SK-N-SH (cell line): ENCODE results near the gene MAGEA1. TPM values are rescaled to one million over a fixed set of nuclear protein-coding genes. Genes with fewer than 3 reads are reported as not detected.
"Not testable (repeated sequence)": the region's sequence is repeated elsewhere in the genome, so short reads cannot be mapped to it uniquely, and the experiment has no call there.

ENCODE experiments used
- CTCF ChIA-PET: fragments of 300-600, 350-600 bp; formaldehyde crosslinking; extraction: SDS; loops from one replicate; lab custom pipeline; 2021; lab: Yijun Ruan, JAX
- POLR2A ChIA-PET: fragments of 350-600 bp; sonication (Branson Sonifier 250); formaldehyde crosslinking; extraction: SDS; loops from one replicate; lab custom pipeline; 2020; ENCODE audit warnings: antibody characterized with exemption, inconsistent platforms; lab: Yijun Ruan, JAX
- DNase-seq: peaks from one replicate; pipeline ENCODE4 v3.0.0; 2012
- H2AFZ ChIP-seq: fragments of 200-600 bp; sonication (generic); 2 replicates; pipeline ENCODE4 v1.8.1; 2016; ENCODE audit warnings: antibody characterized with exemption, mild to moderate bottlenecking, low read depth
- H3F3A ChIP-seq: fragments of 200-600 bp; sonication (generic); replicated peaks from 2 replicates; pipeline ENCODE3; 2016; ENCODE audit warnings: antibody characterized with exemption, mild to moderate bottlenecking; ENCODE audit not compliant: insufficient read depth
- H3K27ac ChIP-seq, 2 experiments: fragments of 200-500 bp in 1 of 2; fragments of 200-600 bp in 1 of 2; sonication (Bioruptor generic) in 1 of 2; sonication (generic), shearing (Covaris generic) in 1 of 2; 2 replicates each; pipeline versions ENCODE4 v1.5.1 to v1.6.1; 2014 to 2016; ENCODE audit warnings: low read depth in 2 of 2, inconsistent platforms in 1 of 2, low read length in 1 of 2, mild to moderate bottlenecking in 1 of 2, mixed read lengths in 1 of 2
- H3K27me3 ChIP-seq: fragments of 200-600 bp; sonication (generic), shearing (Covaris generic); 2 replicates; pipeline ENCODE4 v1.6.1; 2016; ENCODE audit warnings: mixed run types; ENCODE audit not compliant: insufficient read depth
- H3K36me3 ChIP-seq, 2 experiments: fragments of 200-500 bp in 1 of 2; fragments of 200-600 bp in 1 of 2; sonication (Bioruptor generic) in 1 of 2; sonication (generic) in 1 of 2; replicated peaks in 1 of 2; 2 replicates each; pipeline versions ENCODE3 to v1.5.1; 2014 to 2016; ENCODE audit warnings: low read length in 1 of 2, mild to moderate bottlenecking in 1 of 2; ENCODE audit not compliant: insufficient read depth in 2 of 2, control insufficient read depth in 1 of 2
- H3K4me1 ChIP-seq, 2 experiments: fragments of 200-500 bp in 1 of 2; fragments of 200-600 bp in 1 of 2; sonication (Bioruptor generic) in 1 of 2; sonication (generic), shearing (Covaris generic) in 1 of 2; 2 replicates each; pipeline versions ENCODE4 v1.5.1 to v1.6.1; 2014 to 2016; ENCODE audit warnings: low read depth in 1 of 2, low read length in 1 of 2, mixed run types in 1 of 2; ENCODE audit not compliant: insufficient read depth in 2 of 2, control insufficient read depth in 1 of 2
- H3K4me2 ChIP-seq: fragments of 200-600 bp; sonication (generic), shearing (Covaris generic); 2 replicates; pipeline ENCODE4 v1.6.1; 2017; ENCODE audit warnings: mixed run types
- H3K4me3 ChIP-seq, 2 experiments: fragments of 200-500 bp in 1 of 2; fragments of 200-600 bp in 1 of 2; sonication (Bioruptor generic) in 1 of 2; sonication (generic), shearing (Covaris generic) in 1 of 2; 2 replicates each; pipeline versions ENCODE4 v1.5.1 to v1.8.1; 2014 to 2016; ENCODE audit warnings: low read depth in 2 of 2, inconsistent platforms in 1 of 2, low read length in 1 of 2, mild to moderate bottlenecking in 1 of 2, mixed read lengths in 1 of 2, moderate library complexity in 1 of 2
- H3K79me2 ChIP-seq: fragments of 200-600 bp; sonication (generic); 2 replicates; pipeline ENCODE4 v1.8.1; 2017; ENCODE audit warnings: mild to moderate bottlenecking; ENCODE audit not compliant: insufficient read depth
- H3K9ac ChIP-seq: fragments of 200-600 bp; sonication (generic); 2 replicates; pipeline ENCODE4 v1.6.1; 2017; ENCODE audit warnings: mixed run types
- H3K9me2 ChIP-seq: fragments of 200-600 bp; sonication (generic); 2 replicates; pipeline ENCODE4 v1.6.1; 2017; ENCODE audit warnings: mixed run types
- H3K9me3 ChIP-seq: fragments of 200-600 bp; sonication (generic); 2 replicates; pipeline ENCODE4 v1.6.1; 2017; ENCODE audit warnings: mixed run types, mild to moderate bottlenecking, moderate library complexity
- H4K20me1 ChIP-seq: fragments of 200-600 bp; sonication (generic); 2 replicates; pipeline ENCODE4 v1.6.1; 2017; ENCODE audit warnings: mild to moderate bottlenecking, mixed run types; ENCODE audit not compliant: insufficient read depth
- CHD2 ChIP-seq: fragments of 150-350 bp; IDR thresholded peaks from 2 replicates; pipeline ENCODE4 v1.6.1; 2018; ENCODE audit warnings: low read length; ENCODE audit not compliant: partially characterized antibody
- ELF1 ChIP-seq: IDR thresholded peaks from 2 replicates; pipeline ENCODE4 v1.4.0; 2012
- EZH2phosphoT487 ChIP-seq: fragments of 200-600 bp; sonication (generic); IDR thresholded peaks from 2 replicates; pipeline ENCODE4 v1.6.1; 2017; ENCODE audit warnings: low read depth, mixed run types, mild to moderate bottlenecking, antibody characterized with exemption, moderate library complexity, borderline replicate concordance
- FOSL2 ChIP-seq: IDR thresholded peaks from 2 replicates; pipeline ENCODE4 v1.4.0; 2012; ENCODE audit warnings: low read depth, mild to moderate bottlenecking, moderate library complexity, borderline replicate concordance
- FOXM1 ChIP-seq: IDR thresholded peaks from 2 replicates; pipeline ENCODE4 v1.4.0; 2012; ENCODE audit warnings: low read depth, mild to moderate bottlenecking
- GABPA ChIP-seq: IDR thresholded peaks from 2 replicates; pipeline ENCODE4 v1.4.0; 2012; ENCODE audit warnings: low read depth, mild to moderate bottlenecking
- GATA2 ChIP-seq: sonication (generic); formaldehyde crosslinking; IDR thresholded peaks from 2 replicates; pipeline ENCODE4 v1.5.0; 2020; ENCODE audit warnings: mild to moderate bottlenecking, missing genetic modification reagents
- JUND ChIP-seq: IDR thresholded peaks from 2 replicates; pipeline ENCODE4 v1.4.0; 2012
- MEF2A ChIP-seq: IDR thresholded peaks from 2 replicates; pipeline ENCODE4 v1.4.0; 2012; ENCODE audit warnings: low read depth, borderline replicate concordance
- NRF1 ChIP-seq: IDR thresholded peaks from 2 replicates; pipeline ENCODE4 v1.6.1; 2012; ENCODE audit warnings: low read depth, mild to moderate bottlenecking, low read length
- POLR2AphosphoS5 ChIP-seq: IDR thresholded peaks from 2 replicates; pipeline ENCODE4 v1.6.1; 2012; ENCODE audit warnings: low read depth, low read length
- RCOR1 ChIP-seq: fragments of 150-350 bp; IDR thresholded peaks from 2 replicates; pipeline ENCODE4 v1.6.1; 2017; ENCODE audit warnings: antibody characterized with exemption, low read length
- RFX5 ChIP-seq: IDR thresholded peaks from 2 replicates; pipeline ENCODE4 v1.6.1; 2012; ENCODE audit warnings: mild to moderate bottlenecking, improper control_type of control experiment, low read length
- SMC3 ChIP-seq: IDR thresholded peaks from 2 replicates; pipeline ENCODE4 v1.6.1; 2012; ENCODE audit warnings: low read depth, low read length, improper control_type of control experiment
- TCF12 ChIP-seq: IDR thresholded peaks from 2 replicates; pipeline ENCODE4 v1.4.0; 2012
- WGBS: methylation state at CpG from one replicate; pipeline ENCODE4 v1.1.6; 2017; ENCODE audit warnings: low lambda C conversion rate; 5-methylcytosine and 5-hydroxymethylcytosine counted together
- polyA plus RNA-seq, 3 experiments: library from polyadenylated mRNA; depleted of rRNA; stranded (reverse); fragments of >200 nt; gene quantifications; 2 replicates each; pipeline ENCODE4 v1.2.3, GENCODE V29; 2012
- TF ChIP-seq, protein P1 (sequence below): IDR thresholded peaks from 2 replicates; pipeline ENCODE4 v1.6.1; 2012; ENCODE audit warnings: mild to moderate bottlenecking, low read depth, low read length, moderate library complexity
- TF ChIP-seq, protein P2 (sequence below): IDR thresholded peaks from 2 replicates; pipeline ENCODE4 v1.4.0; 2012; ENCODE audit warnings: low read depth, borderline replicate concordance
- TF ChIP-seq, protein P3 (sequence below): fragments of 150-350 bp; IDR thresholded peaks from 2 replicates; pipeline ENCODE4 v1.6.1; 2016; ENCODE audit warnings: mild to moderate bottlenecking, low read depth, low read length
- TF ChIP-seq, protein P4 (sequence below): IDR thresholded peaks from 2 replicates; pipeline ENCODE4 v1.4.0; 2012; ENCODE audit warnings: low read depth, borderline replicate concordance

The MAGEA1 gene, protein sequence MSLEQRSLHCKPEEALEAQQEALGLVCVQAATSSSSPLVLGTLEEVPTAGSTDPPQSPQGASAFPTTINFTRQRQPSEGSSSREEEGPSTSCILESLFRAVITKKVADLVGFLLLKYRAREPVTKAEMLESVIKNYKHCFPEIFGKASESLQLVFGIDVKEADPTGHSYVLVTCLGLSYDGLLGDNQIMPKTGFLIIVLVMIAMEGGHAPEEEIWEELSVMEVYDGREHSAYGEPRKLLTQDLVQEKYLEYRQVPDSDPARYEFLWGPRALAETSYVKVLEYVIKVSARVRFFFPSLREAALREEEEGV
- 3.0 and 3.8 TPM in 2 replicates for polyA plus RNA-seq (2012; rRNA removed)
- 2.8 and 3.1 TPM in 2 replicates for polyA plus RNA-seq (2012; cell fraction: cytosol; rRNA removed)
- 1.6 and 1.9 TPM in 2 replicates for polyA plus RNA-seq (2012; cell fraction: nucleus; rRNA removed)

DNA sequence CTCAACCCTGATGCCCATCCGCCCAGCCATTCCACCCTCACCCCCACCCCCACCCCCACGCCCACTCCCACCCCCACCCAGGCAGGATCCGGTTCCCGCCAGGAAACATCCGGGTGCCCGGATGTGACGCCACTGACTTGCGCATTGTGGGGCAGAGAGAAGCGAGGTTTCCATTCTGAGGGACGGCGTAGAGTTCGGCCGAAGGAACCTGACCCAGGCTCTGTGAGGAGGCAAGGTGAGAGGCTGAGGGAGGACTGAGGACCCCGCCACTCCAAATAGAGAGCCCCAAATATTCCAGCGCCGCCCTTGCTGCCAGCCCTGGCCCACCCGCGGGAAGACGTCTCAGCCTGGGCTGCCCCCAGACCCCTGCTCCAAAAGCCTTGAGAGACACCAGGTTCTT, at the start of gene MAGEA1:
TSS of gene MAGEA1 (plus strand) at position 154 of the 400 bp plus-strand sequence. CDS start 3,106 bp downstream, outside the sequence.
- Histone ChIP-seq H3K36me3 (no peaks in the 10 kb centered on the region), H3K9ac (no peak within 1 kb of the TSS), H3K79me2 (no peaks in the 10 kb centered on the region), H3K27ac (no peak within 1 kb of the TSS), H3F3A (no peaks in the 10 kb centered on the region), H3K4me2 (no peak within 1 kb of the TSS), H2AFZ (no peak within 1 kb of the TSS), H3K4me1 (no peaks in the 10 kb centered on the region), H3K9me2 (no peaks in the 10 kb centered on the region), H3K9me3 (no peaks in the 10 kb centered on the region), H3K4me3 (no peak within 1 kb of the TSS), H3K27me3 (peaks cover 12% of the 10 kb centered on the region; the same call in 1 of the 2 replicates), H4K20me1 (no peaks in the 10 kb centered on the region)
- DNase-seq = no peak
- ChIA-PET POLR2A (no interaction called here), CTCF (no interaction called here)
- TF ChIP-seq MEF2A (no peak), ELF1 (no peak), FOSL2 (no peak), NRF1 (no peak), GABPA (no peak), RFX5 (no peak), FOXM1 (no peak), SMC3 (no peak), TCF12 (no peak), POLR2AphosphoS5 (no peak), RCOR1 (no peak), CHD2 (no peak), EZH2phosphoT487 (no peak), JUND (no peak), GATA2 (CRISPR knock-in tag) (no peak)
- TF ChIP-seq, protein P1, sequence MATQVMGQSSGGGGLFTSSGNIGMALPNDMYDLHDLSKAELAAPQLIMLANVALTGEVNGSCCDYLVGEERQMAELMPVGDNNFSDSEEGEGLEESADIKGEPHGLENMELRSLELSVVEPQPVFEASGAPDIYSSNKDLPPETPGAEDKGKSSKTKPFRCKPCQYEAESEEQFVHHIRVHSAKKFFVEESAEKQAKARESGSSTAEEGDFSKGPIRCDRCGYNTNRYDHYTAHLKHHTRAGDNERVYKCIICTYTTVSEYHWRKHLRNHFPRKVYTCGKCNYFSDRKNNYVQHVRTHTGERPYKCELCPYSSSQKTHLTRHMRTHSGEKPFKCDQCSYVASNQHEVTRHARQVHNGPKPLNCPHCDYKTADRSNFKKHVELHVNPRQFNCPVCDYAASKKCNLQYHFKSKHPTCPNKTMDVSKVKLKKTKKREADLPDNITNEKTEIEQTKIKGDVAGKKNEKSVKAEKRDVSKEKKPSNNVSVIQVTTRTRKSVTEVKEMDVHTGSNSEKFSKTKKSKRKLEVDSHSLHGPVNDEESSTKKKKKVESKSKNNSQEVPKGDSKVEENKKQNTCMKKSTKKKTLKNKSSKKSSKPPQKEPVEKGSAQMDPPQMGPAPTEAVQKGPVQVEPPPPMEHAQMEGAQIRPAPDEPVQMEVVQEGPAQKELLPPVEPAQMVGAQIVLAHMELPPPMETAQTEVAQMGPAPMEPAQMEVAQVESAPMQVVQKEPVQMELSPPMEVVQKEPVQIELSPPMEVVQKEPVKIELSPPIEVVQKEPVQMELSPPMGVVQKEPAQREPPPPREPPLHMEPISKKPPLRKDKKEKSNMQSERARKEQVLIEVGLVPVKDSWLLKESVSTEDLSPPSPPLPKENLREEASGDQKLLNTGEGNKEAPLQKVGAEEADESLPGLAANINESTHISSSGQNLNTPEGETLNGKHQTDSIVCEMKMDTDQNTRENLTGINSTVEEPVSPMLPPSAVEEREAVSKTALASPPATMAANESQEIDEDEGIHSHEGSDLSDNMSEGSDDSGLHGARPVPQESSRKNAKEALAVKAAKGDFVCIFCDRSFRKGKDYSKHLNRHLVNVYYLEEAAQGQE = no peak
- TF ChIP-seq, protein P2, sequence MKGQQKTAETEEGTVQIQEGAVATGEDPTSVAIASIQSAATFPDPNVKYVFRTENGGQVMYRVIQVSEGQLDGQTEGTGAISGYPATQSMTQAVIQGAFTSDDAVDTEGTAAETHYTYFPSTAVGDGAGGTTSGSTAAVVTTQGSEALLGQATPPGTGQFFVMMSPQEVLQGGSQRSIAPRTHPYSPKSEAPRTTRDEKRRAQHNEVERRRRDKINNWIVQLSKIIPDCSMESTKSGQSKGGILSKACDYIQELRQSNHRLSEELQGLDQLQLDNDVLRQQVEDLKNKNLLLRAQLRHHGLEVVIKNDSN = no peak
- TF ChIP-seq, protein P3, sequence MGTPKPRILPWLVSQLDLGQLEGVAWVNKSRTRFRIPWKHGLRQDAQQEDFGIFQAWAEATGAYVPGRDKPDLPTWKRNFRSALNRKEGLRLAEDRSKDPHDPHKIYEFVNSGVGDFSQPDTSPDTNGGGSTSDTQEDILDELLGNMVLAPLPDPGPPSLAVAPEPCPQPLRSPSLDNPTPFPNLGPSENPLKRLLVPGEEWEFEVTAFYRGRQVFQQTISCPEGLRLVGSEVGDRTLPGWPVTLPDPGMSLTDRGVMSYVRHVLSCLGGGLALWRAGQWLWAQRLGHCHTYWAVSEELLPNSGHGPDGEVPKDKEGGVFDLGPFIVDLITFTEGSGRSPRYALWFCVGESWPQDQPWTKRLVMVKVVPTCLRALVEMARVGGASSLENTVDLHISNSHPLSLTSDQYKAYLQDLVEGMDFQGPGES = no peak
- TF ChIP-seq, protein P4, sequence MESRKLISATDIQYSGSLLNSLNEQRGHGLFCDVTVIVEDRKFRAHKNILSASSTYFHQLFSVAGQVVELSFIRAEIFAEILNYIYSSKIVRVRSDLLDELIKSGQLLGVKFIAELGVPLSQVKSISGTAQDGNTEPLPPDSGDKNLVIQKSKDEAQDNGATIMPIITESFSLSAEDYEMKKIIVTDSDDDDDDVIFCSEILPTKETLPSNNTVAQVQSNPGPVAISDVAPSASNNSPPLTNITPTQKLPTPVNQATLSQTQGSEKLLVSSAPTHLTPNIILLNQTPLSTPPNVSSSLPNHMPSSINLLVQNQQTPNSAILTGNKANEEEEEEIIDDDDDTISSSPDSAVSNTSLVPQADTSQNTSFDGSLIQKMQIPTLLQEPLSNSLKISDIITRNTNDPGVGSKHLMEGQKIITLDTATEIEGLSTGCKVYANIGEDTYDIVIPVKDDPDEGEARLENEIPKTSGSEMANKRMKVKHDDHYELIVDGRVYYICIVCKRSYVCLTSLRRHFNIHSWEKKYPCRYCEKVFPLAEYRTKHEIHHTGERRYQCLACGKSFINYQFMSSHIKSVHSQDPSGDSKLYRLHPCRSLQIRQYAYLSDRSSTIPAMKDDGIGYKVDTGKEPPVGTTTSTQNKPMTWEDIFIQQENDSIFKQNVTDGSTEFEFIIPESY = no peak
- 64% methylated on average over 13 of the region's 19 CpGs for WGBS

DNA sequence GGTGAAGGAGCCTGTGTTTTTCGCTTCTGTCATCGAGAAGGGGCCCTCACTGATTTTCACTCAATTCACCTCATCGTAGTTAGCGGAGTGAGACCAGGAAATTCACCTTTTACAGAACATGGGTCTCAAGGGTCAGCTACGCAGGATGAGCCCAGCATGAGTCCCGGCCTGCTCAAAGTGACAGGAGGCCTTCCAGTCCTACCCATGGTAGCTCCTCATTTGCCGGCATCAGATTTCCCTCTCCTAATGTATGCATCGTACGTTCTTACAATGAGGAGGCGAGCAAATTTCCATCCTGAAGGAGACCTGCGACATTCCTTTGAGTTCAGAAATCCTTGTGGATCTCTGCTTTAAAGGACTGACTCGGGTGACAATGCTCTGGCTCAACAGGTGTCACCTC, 46.2 kb upstream of the MAGEA1 start:
- H3K4me2 ChIP-seq, H3K9me3 ChIP-seq, H3K4me1 ChIP-seq, H3K27ac ChIP-seq, H3K9ac ChIP-seq, H4K20me1 ChIP-seq, H3K79me2 ChIP-seq, POLR2A ChIA-PET, H3K36me3 ChIP-seq, H2AFZ ChIP-seq, H3K27me3 ChIP-seq, H3K9me2 ChIP-seq, H3K4me3 ChIP-seq, H3F3A ChIP-seq, CTCF ChIA-PET, DNase-seq: not testable (repeated sequence)
- no CpG with 5 or more reads among the region's 12 CpGs for WGBS
